Activated CD4-positive, alpha-beta memory T cell treated with anti-CD3 and anti-CD28 coated beads, Interleukin-2, amount 10 ng/mL, durations not matched to agents 7 days and 5 days (primary cell): ENCODE data around the gene TMEM135. TPM values are rescaled to one million over a fixed set of nuclear protein-coding genes. Genes with fewer than 3 reads are reported as not detected.
"Not testable (repeated sequence)": the region's sequence is repeated elsewhere in the genome, so short reads cannot be mapped to it uniquely, and the experiment has no call there.

Experiments
- CTCF ChIA-PET: fragments of 350-600 bp; sonication (Branson Sonifier 250); formaldehyde crosslinking; loops from one replicate; lab custom pipeline; 2021; ENCODE audit warnings: antibody characterized with exemption, inconsistent platforms; lab: Charles Lee
- POLR2A ChIA-PET: fragments of 350-600 bp; sonication (Branson Sonifier 250); formaldehyde crosslinking; loops from one replicate; lab custom pipeline; 2021; ENCODE audit warnings: antibody characterized with exemption; lab: Charles Lee
- DNase-seq: peaks from one replicate; pipeline ENCODE4 v3.0.0-alpha.2; 2020
- H3K27ac Mint-ChIP-seq: one replicate; pipeline ENCODE4 v1.8.0; 2021; ENCODE audit warnings: mild to moderate bottlenecking, mixed read lengths
- H3K27me3 Mint-ChIP-seq: one replicate; pipeline ENCODE4 v1.8.0; 2021; ENCODE audit warnings: mixed read lengths
- H3K36me3 Mint-ChIP-seq: one replicate; pipeline ENCODE4 v1.8.0; 2021; ENCODE audit warnings: low read depth, mixed read lengths
- H3K4me1 Mint-ChIP-seq: one replicate; pipeline ENCODE4 v1.8.0; 2021; ENCODE audit warnings: mixed read lengths
- H3K4me3 Mint-ChIP-seq: one replicate; pipeline ENCODE4 v1.8.0; 2021; ENCODE audit warnings: mild to moderate bottlenecking, mixed read lengths
- H3K9me3 Mint-ChIP-seq: one replicate; pipeline ENCODE4 v1.8.0; 2021; ENCODE audit warnings: mixed read lengths
- total RNA-seq, 2 experiments: library from RNA; stranded (reverse); gene quantifications; one replicate each; pipeline ENCODE4 v1.2.3, GENCODE V29; 2021

TMEM135 gene
- total RNA-seq, 2 experiments from 2014 or later = 38.3 to 46.9 TPM

- Mint-ChIP-seq H3K36me3 (peaks cover 32% of the 10 kb centered on the region), H3K27ac (no peak overlapping the region), H3K27me3 (no peaks in the 10 kb centered on the region), H3K4me1 (peaks cover 8% of the 10 kb centered on the region), H3K9me3 (peaks cover 4% of the 10 kb centered on the region), H3K4me3 (no peak overlapping the region)
- ChIA-PET POLR2A (no interaction called here), CTCF (no interaction called here)
- DNase-seq = no peak
These were observed 64.3 kb downstream of the TMEM135 start for GRCh38 chr11:87101956-87102580.

- peaks cover 28% of the 10 kb centered on the region for H3K36me3 Mint-ChIP-seq
- H3K27ac Mint-ChIP-seq, H3K4me3 Mint-ChIP-seq, H3K4me1 Mint-ChIP-seq, POLR2A ChIA-PET, H3K27me3 Mint-ChIP-seq, CTCF ChIA-PET, DNase-seq, H3K9me3 Mint-ChIP-seq: not testable (repeated sequence)
These were observed 68.1 kb downstream of the TMEM135 start for GRCh38 chr11:87105826-87106225.

GRCh38 chr11:87107379-87107778 is 69.6 kb downstream of the TMEM135 start:
- CTCF ChIA-PET, H3K27ac Mint-ChIP-seq, H3K9me3 Mint-ChIP-seq, DNase-seq, H3K4me1 Mint-ChIP-seq, H3K27me3 Mint-ChIP-seq, POLR2A ChIA-PET, H3K4me3 Mint-ChIP-seq: not testable (repeated sequence)
- peaks cover 25% of the 10 kb centered on the region for H3K36me3 Mint-ChIP-seq

GRCh38 chr11:87110443-87111131 is 72.9 kb downstream of the TMEM135 start:
- Mint-ChIP-seq H3K27me3 (no peaks in the 10 kb centered on the region), H3K36me3 (peaks cover 18% of the 10 kb centered on the region), H3K27ac (no peak overlapping the region), H3K4me1 (peaks cover 2% of the 10 kb centered on the region), H3K9me3 (peaks cover 4% of the 10 kb centered on the region), H3K4me3 (no peak overlapping the region)
- CTCF ChIA-PET = interaction anchor here (2.7 kb wide), 1 partner anchor 13 kb away, joined by 10 read pairs; no protein-coding TSS in a partner anchor
- POLR2A ChIA-PET = no interaction called here
- DNase-seq = no peak

GRCh38 chr11:87114093-87114492 is 76.4 kb downstream of the TMEM135 start:
- Mint-ChIP-seq H3K4me1 (peaks cover 5% of the 10 kb centered on the region), H3K4me3 (no peak overlapping the region), H3K27me3 (no peaks in the 10 kb centered on the region), H3K9me3 (no peaks in the 10 kb centered on the region), H3K36me3 (peaks cover 5% of the 10 kb centered on the region), H3K27ac (no peak overlapping the region)
- DNase-seq = no peak
- ChIA-PET POLR2A (no interaction called here), CTCF (interaction anchor here (1.2 kb wide), 1 partner anchor 16 kb away, joined by 6 read pairs; no protein-coding TSS in a partner anchor)

GRCh38 chr11:87116185-87116584 is 78.5 kb downstream of the TMEM135 start:
- Mint-ChIP-seq H3K27ac (no peak overlapping the region), H3K4me1 (peaks cover 3% of the 10 kb centered on the region), H3K36me3 (peaks cover 6% of the 10 kb centered on the region), H3K27me3 (no peaks in the 10 kb centered on the region), H3K9me3 (no peaks in the 10 kb centered on the region), H3K4me3 (no peak overlapping the region)
- ChIA-PET POLR2A (no interaction called here), CTCF (no interaction called here)
- no peak for DNase-seq

GRCh38 chr11:87120937-87121336 is 83.2 kb downstream of the TMEM135 start:
- ChIA-PET POLR2A (no interaction called here), CTCF (no interaction called here)
- Mint-ChIP-seq H3K4me1 (peaks cover 3% of the 10 kb centered on the region), H3K27ac (no peak overlapping the region), H3K4me3 (no peak overlapping the region), H3K27me3 (no peaks in the 10 kb centered on the region), H3K36me3 (peaks cover 3% of the 10 kb centered on the region), H3K9me3 (no peaks in the 10 kb centered on the region)
- DNase-seq = no peak

- no peaks in the 10 kb centered on the region for H3K27me3 Mint-ChIP-seq
- no peak overlapping the region for H3K4me3 Mint-ChIP-seq
- H3K9me3 Mint-ChIP-seq = no peaks in the 10 kb centered on the region
- peaks cover 3% of the 10 kb centered on the region for H3K36me3 Mint-ChIP-seq
- DNase-seq = no peak
- H3K27ac Mint-ChIP-seq = no peak overlapping the region
- CTCF ChIA-PET = interaction anchor here (0.9 to 2.4 kb wide), 2 partner anchors 25 to 127 kb away, joined by 3 to 8 read pairs; no protein-coding TSS in a partner anchor
- POLR2A ChIA-PET = no interaction called here
- H3K4me1 Mint-ChIP-seq = peaks cover 3% of the 10 kb centered on the region
These were observed 85.1 kb downstream of the TMEM135 start for GRCh38 chr11:87122852-87123251.

GRCh38 chr11:87125257-87125656 is 87.5 kb downstream of the TMEM135 start:
- H3K4me1 Mint-ChIP-seq = no peaks in the 10 kb centered on the region
- H3K9me3 Mint-ChIP-seq = no peaks in the 10 kb centered on the region
- CTCF ChIA-PET = no interaction called here
- DNase-seq = no peak
- H3K4me3 Mint-ChIP-seq = no peak overlapping the region
- H3K27ac Mint-ChIP-seq = no peak overlapping the region
- H3K36me3 Mint-ChIP-seq = no peaks in the 10 kb centered on the region
- H3K27me3 Mint-ChIP-seq = no peaks in the 10 kb centered on the region
- POLR2A ChIA-PET = no interaction called here

GRCh38 chr11:87127101-87127500 is 89.4 kb downstream of the TMEM135 start:
- POLR2A ChIA-PET = no interaction called here
- H3K4me1 Mint-ChIP-seq = no peaks in the 10 kb centered on the region

GRCh38 chr11:87128372-87128771 is 90.6 kb downstream of the TMEM135 start:
- no peaks in the 10 kb centered on the region for H3K27me3 Mint-ChIP-seq
- POLR2A ChIA-PET = no interaction called here
- no peaks in the 10 kb centered on the region for H3K9me3 Mint-ChIP-seq

More at GRCh38 chr11:87127101-87127500, 89.4 kb downstream of the TMEM135 start:
- Mint-ChIP-seq H3K4me3 (no peak overlapping the region), H3K27me3 (no peaks in the 10 kb centered on the region), H3K9me3 (no peaks in the 10 kb centered on the region), H3K27ac (no peak overlapping the region), H3K36me3 (no peaks in the 10 kb centered on the region)
- DNase-seq = no peak
- CTCF ChIA-PET = no interaction called here

GRCh38 chr11:87134524-87135106 is 96.9 kb downstream of the TMEM135 start:
- DNase-seq = no peak
- Mint-ChIP-seq H3K36me3 (peaks cover 4% of the 10 kb centered on the region), H3K4me3 (no peak overlapping the region), H3K4me1 (no peaks in the 10 kb centered on the region), H3K27me3 (no peaks in the 10 kb centered on the region), H3K27ac (no peak overlapping the region), H3K9me3 (peaks cover 4% of the 10 kb centered on the region)
- ChIA-PET CTCF (no interaction called here), POLR2A (no interaction called here)

More at GRCh38 chr11:87128372-87128771, 90.6 kb downstream of the TMEM135 start:
- H3K36me3 Mint-ChIP-seq = no peaks in the 10 kb centered on the region
- no peak for DNase-seq
- no peaks in the 10 kb centered on the region for H3K4me1 Mint-ChIP-seq
- CTCF ChIA-PET = interaction anchor here (0.7 kb wide), 1 partner anchor 86 kb away, joined by 3 read pairs; no protein-coding TSS in a partner anchor
- no peak overlapping the region for H3K4me3 Mint-ChIP-seq
- no peak overlapping the region for H3K27ac Mint-ChIP-seq

- H3K36me3 Mint-ChIP-seq = peaks cover 7% of the 10 kb centered on the region
- DNase-seq = no peak
- H3K4me3 Mint-ChIP-seq = no peak overlapping the region
- POLR2A ChIA-PET = no interaction called here
- CTCF ChIA-PET = no interaction called here
- H3K4me1 Mint-ChIP-seq = no peaks in the 10 kb centered on the region
- H3K9me3 Mint-ChIP-seq = peaks cover 6% of the 10 kb centered on the region
- no peaks in the 10 kb centered on the region for H3K27me3 Mint-ChIP-seq
- H3K27ac Mint-ChIP-seq = no peak overlapping the region
These were observed 98.5 kb downstream of the TMEM135 start for GRCh38 chr11:87136236-87136635.
